ENCODE data around the gene LSS. TPM values are rescaled to one million over a fixed set of nuclear protein-coding genes. Genes with fewer than 3 reads are reported as not detected.
A peak's percentile ranks its signal among the peaks of the same experiment; 100 is the strongest.

The LSS gene
- total RNA-seq, 1 donor from 2014 or later = 43.7 TPM

DNA sequence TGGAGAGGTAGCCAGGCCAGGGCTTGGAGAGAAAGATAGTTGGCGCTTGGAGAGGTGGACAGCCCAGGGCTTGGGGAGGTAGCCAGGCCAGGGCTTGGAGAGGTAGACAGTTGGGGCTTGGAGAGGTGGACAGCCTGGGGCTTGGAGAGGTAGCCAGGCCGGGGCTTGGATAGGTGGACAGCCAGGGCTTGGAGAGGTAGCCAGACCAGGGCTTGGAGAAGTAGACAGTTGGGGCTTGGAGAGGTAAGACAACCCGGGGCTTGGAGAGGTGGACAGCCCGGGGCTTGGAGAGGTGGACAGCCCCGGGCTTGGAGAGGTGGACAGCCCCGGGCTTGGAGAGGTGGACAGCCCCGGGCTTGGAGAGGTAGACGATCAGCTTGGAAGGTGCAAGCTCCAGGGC is 7.7 kb downstream of the LSS start:
- Histone ChIP-seq H3K4me3 (ENCODE audit: low read depth, low read length) (no peak overlapping the region), H3K27me3 (ENCODE audit: control insufficient read depth, insufficient read depth, low read length) (no peaks in the 10 kb centered on the region), H3K36me3 (ENCODE audit: control insufficient read depth, insufficient read depth, low read length) (peaks cover 18% of the 10 kb centered on the region)
- FAIRE-seq (no peak), DNase-seq (ENCODE audit: low read depth) (no peak)
- TF ChIP-seq, protein P1, sequence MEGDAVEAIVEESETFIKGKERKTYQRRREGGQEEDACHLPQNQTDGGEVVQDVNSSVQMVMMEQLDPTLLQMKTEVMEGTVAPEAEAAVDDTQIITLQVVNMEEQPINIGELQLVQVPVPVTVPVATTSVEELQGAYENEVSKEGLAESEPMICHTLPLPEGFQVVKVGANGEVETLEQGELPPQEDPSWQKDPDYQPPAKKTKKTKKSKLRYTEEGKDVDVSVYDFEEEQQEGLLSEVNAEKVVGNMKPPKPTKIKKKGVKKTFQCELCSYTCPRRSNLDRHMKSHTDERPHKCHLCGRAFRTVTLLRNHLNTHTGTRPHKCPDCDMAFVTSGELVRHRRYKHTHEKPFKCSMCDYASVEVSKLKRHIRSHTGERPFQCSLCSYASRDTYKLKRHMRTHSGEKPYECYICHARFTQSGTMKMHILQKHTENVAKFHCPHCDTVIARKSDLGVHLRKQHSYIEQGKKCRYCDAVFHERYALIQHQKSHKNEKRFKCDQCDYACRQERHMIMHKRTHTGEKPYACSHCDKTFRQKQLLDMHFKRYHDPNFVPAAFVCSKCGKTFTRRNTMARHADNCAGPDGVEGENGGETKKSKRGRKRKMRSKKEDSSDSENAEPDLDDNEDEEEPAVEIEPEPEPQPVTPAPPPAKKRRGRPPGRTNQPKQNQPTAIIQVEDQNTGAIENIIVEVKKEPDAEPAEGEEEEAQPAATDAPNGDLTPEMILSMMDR (IDR thresholded peaks at IDR 0.05; ENCODE audit: insufficient read depth, low read length, severe bottlenecking) = no peak

DNA sequence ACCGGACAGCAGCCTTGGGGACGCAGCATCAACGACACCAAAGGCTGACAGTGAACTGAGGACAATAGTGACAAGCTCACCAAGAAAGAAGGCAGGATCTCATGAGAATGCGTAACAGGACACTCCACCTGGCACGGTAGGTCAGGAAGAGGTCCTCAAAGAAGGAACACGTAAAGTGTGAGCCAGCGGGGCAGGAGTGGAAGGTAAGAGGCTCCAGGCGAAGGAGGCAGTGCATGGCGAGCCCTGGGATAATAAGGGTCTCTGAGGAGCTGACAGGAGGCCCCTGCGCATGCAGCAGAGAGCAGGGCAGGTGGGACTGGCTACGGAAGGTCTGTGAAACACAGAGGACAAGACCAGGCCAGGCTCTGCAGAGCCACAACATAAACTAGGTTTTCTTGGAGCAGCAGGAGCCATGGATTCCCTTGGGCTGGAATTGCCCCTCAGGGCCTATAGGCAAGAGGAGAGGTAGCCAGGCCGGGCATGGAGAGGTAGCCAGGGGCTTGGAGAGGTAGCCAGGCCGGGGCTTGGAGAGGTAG is 8.2 kb downstream of the LSS start:
- Histone ChIP-seq H3K4me3 (ENCODE audit: low read depth, low read length) (no peak overlapping the region), H3K36me3 (ENCODE audit: control insufficient read depth, insufficient read depth, low read length) (peaks cover 18% of the 10 kb centered on the region), H3K27me3 (ENCODE audit: control insufficient read depth, insufficient read depth, low read length) (no peaks in the 10 kb centered on the region)
- TF ChIP-seq, protein P1 (IDR thresholded peaks at IDR 0.05; ENCODE audit: insufficient read depth, low read length, severe bottlenecking) = no peak
- no peak for FAIRE-seq
- no peak for DNase-seq (ENCODE audit: low read depth)

DNA sequence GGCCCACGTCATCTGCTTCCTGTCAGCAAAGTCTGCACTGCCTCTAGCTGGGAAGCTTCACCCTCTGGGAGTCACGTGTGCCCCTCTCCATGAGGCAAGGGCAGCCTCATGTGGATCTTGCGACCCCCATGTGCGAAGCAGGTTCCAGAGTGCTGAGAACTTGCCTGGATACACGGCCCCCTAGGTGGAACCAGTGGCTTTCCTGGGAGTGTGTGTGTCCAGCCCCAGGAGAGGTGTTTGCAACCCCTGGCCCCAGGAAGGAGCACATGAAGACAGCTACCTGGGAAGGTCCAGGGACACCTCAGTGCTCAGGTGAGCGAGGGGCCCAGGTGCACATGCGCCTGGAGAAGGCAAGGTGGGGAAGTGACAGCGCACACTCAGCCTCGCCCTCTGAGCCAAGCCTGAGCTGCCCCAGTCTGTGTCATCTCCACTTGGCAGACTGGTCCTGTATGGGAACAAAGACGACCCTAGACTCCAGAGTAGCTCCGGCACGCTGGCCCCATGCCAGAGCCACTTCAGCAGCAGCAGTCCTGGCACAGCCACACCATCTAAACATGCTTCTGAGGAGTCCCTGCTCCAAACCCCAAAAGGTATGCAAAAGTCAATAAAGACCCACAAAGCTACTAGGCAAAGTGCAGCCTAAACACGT is 8.9 kb downstream of the LSS start:
- TF ChIP-seq, protein P1 (IDR thresholded peaks at IDR 0.05; ENCODE audit: insufficient read depth, low read length, severe bottlenecking) = no peak
- FAIRE-seq (peak; percentile 47), DNase-seq (ENCODE audit: low read depth) (no peak)
- no peaks in the 10 kb centered on the region for H3K27me3 ChIP-seq (ENCODE audit: control insufficient read depth, insufficient read depth, low read length)
- peaks cover 19% of the 10 kb centered on the region for H3K36me3 ChIP-seq (ENCODE audit: control insufficient read depth, insufficient read depth, low read length)
- no peak overlapping the region for H3K4me3 ChIP-seq (ENCODE audit: low read depth, low read length)

- DNase-seq (ENCODE audit: low read depth) = no peak
- Histone ChIP-seq H3K36me3 (ENCODE audit: control insufficient read depth, insufficient read depth, low read length) (peaks cover 20% of the 10 kb centered on the region), H3K27me3 (ENCODE audit: control insufficient read depth, insufficient read depth, low read length) (no peaks in the 10 kb centered on the region), H3K4me3 (ENCODE audit: low read depth, low read length) (no peak overlapping the region)
- FAIRE-seq = no peak
- TF ChIP-seq, protein P1 (IDR thresholded peaks at IDR 0.05; ENCODE audit: insufficient read depth, low read length, severe bottlenecking) = no peak
These were observed 9.5 kb downstream of the LSS start for GRCh38 chr21:46218906-46219590.

- Histone ChIP-seq H3K27me3 (ENCODE audit: control insufficient read depth, insufficient read depth, low read length) (no peaks in the 10 kb centered on the region), H3K36me3 (ENCODE audit: control insufficient read depth, insufficient read depth, low read length) (peaks cover 27% of the 10 kb centered on the region), H3K4me3 (ENCODE audit: low read depth, low read length) (no peak overlapping the region)
- TF ChIP-seq, protein P1 (IDR thresholded peaks at IDR 0.05; ENCODE audit: insufficient read depth, low read length, severe bottlenecking) = no peak
- no peak for DNase-seq (ENCODE audit: low read depth)
- FAIRE-seq = no peak
These were observed 10.9 kb downstream of the LSS start for GRCh38 chr21:46217511-46218196.
